DMS153 (cell line): ENCODE results near the gene SORCS3.

Experiments used
- DNase-seq: peaks from one replicate; lab custom pipeline; 2025; lab: John Stamatoyannopoulos, UW

Gene SORCS3

DNA sequence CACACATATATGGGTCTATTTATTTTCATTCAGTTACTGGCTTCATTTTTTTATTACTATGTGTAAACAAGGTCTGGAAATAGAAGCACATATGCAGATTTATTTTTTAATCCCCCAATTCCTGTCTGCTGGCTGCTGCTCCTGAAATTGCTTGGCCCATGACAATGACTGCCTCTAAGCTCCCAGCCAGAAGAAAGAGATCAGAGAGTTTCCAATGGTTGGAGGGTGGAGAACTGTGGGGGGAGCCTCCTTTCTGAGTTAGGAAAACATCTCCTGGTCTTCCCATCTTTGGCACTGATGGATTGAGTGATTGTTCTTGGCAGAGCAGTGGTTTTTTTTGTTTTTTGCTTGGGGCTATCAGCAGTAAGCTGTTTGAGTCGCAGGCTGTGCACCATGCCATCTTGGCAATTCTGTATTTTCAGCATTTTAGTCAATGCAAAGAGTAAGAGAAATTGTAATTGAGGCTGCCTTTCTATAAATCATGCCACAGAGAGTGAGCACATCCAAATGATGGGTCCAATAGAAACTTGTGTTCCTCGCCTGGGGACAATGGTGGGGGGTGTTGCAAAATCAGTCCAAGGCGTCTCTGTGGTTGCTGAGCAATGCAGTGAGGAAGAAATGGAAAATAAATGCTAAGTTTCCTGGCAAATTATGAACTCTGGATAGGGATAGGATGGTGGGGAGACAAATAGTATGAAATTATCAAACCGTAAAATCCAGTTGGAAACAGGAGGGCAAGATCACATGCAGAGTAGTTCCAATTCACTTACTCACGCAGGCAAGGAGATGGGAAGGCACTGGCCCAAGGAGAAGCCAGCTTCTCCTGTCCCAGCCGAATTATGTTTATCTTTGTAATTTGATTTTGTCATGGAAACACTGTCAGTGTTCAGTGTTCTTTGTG, 382.4 kb downstream of the SORCS3 start:
- no peak for DNase-seq

DNA sequence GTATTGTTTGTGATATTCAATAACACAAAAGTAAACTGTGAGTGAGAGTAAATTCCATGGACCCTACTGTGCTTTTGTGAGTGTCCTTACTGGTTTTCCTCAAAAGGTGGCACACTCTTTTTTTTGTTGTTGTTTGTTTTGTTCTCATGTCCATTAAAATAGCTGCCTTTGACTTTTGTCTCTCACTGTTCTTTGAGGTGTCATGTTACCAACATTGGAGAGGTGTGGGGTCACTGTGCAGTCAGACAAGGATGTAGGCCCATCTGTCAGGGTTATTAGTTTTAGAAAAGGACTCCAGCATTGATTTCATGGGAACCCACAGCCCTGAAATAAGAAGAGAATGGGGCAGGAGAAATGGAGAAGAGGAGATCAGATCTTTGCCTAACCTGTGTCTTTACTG, 383.1 kb downstream of the SORCS3 start:
- DNase-seq = no peak

- no peak for DNase-seq
These were observed 384.0 kb downstream of the SORCS3 start for GRCh38 chr10:105025092-105025491.

DNA sequence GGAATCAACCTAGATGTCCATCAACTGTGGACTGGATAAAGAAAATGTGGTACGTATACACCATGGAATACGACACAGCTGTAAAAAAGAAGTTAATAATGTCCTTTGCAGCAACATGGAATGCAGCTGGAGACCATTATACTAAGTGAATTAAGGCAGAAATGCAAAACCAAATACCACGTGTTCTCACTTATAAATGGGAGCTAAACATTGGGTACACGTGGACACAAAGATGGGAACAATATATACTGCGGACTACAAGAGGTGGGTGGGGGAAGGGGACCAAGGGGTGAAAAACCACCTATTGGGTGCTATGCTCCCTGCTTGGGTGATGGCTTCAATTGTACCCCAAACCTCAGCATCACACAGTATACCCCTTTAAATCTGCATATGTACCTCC, 385.5 kb downstream of the SORCS3 start:
- DNase-seq = no peak

DNA sequence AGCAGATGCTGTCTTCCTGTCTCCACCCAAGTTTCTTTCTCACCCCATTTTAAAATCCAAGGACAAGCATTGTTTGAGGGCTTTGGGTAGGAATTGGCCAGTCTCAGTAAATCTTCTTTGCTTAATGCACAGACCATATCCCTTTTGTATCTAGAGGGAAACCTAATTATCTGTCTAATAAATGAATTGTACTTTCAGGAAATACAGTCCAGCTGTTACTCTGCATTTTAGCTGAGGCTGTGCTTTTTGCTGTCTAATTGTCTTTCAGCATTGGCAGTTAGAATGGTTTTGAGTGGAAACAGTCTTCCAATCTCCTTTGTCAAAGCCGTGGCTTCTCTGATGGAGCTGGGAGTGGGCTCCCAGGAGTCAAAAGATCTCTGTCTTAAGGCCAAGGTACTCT, 388.2 kb downstream of the SORCS3 start:
- DNase-seq = no peak

- DNase-seq = no peak
These were observed 395.9 kb downstream of the SORCS3 start for GRCh38 chr10:105037022-105037421.

GRCh38 chr10:105041956-105042355, 400.9 kb downstream of the SORCS3 start:
- DNase-seq = no peak

DNA sequence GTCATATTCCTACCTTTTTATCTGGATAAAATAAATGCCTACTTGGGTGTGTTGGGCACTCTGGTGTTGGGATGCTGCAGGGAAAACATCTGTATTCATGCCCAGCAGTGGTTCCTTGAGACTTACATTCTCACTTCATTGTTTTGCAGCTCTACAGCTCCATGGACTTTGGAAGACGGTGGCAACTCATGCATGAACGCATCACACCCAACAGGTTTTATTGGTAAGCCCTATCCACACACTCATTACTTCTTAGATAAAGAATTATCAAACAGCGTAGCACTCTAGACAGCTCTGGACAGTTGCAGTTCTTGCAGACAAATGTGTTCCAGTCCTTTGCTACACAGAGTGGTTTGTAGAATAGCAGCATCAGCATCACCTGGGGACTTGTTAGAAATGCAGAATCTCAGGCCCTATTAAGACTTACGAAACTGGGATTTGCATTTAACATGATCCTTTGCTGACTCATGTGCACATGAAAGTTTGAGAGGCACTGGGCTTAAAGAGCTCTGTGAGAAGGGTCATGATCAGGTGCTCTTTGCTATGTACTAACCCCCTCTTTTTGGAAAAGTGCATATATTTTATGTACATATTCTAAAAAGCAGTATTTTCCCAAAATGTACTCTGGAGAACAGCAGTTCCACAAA, 401.9 kb downstream of the SORCS3 start:
- DNase-seq = no peak

- DNase-seq = no peak
These were observed 403.8 kb downstream of the SORCS3 start for GRCh38 chr10:105044902-105045301.

GRCh38 chr10:105056413-105056812, 415.3 kb downstream of the SORCS3 start:
- no peak for DNase-seq

DNA sequence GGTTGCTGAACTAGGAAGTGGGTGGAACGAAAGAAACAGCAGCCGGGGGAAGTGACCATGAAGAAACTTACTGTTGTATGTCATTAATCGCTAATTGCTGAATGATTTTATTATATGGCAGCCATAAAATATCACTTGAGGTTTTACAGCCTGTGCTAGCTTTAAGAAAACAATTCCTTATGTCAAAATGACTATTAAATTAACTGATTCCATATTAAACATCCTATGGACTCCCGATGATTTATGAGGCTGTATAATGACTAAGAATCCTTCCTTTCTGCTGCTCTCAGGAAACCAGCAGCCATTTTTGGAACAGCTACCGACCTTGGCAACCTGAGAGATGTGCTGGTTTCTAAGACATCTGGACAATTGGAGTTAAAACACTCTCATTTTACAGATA, 421.9 kb downstream of the SORCS3 start:
- DNase-seq = no peak

DNA sequence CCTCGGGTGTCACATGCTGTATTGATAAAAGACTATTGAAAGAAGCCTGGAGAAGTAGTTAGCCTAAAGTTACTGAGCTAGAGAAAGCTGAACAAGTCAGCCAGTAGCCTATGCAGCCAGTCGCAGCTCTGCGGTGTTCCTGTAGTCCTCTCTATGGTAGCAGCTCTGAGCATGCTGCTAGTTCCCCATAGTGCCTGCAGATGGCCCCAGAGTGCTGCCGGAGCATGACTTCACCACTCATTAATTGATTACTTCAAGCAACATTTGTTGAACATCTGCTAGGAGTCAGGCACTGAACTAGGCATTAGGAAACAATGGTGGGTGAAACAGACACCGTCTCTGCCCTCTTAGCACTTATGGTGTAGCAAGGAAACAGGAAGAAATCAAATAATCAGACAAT, 422.7 kb downstream of the SORCS3 start:
- no peak for DNase-seq

DNA sequence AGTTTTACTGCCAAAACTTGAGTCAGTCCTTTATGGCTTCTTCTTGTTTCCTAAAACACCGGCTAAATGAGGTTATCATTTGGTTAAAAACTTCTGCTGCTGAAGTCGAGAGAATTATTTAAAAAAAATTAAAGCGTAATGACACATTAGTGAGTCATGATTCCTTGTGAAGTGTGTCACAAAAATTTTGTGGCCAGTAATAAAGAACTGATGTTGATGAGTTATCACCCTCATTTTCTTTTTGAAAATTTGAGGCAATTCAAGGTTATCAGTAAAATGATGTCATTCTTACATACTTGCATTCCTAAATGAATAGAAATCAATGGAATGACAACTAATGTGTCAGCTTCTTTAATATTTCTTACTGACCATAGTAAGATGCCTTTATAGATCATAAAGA, 427.4 kb downstream of the SORCS3 start:
- DNase-seq = no peak

GRCh38 chr10:105070249-105070648, 429.2 kb downstream of the SORCS3 start:
- DNase-seq = no peak

DNA sequence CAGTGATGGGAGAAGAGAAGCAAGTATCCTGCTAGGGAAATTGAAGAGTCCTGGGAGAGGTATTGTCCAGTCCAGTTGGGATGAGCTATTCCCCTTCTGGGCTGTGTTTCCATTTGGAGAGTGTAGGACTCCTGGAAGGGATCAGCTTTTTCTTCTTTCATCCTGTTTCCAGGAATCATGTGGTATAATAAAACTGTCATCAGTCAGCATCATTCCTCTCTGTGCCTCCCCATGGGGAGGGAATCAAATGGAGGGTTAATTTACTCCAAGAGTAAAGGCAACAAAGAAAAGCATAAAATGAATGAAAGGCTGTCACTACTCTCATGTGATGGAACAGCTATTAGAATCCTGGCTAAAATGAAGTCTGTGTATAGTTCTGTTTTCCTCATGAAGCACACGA, 429.9 kb downstream of the SORCS3 start:
- DNase-seq = no peak

GRCh38 chr10:105071980-105072379, 430.9 kb downstream of the SORCS3 start:
- no peak for DNase-seq

DNA sequence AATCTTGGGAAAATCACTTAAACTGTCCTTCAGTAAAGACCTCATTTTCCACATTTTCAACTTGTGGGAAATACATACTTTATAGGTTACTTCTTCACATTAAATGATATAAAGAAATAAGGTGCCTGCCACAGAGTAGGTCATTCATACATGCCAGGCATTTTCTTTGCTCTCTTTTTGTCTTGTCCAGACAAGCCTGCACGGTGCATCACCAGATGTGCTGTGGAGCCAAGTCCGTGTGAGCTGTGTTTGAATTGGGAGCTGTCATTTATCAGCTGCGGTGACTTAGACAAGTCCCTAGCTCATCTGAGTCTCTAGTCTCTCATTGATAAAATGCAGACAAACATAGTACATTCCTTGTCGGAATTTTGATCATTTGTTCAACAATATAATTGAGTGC, 432.9 kb downstream of the SORCS3 start:
- no peak for DNase-seq

DNA sequence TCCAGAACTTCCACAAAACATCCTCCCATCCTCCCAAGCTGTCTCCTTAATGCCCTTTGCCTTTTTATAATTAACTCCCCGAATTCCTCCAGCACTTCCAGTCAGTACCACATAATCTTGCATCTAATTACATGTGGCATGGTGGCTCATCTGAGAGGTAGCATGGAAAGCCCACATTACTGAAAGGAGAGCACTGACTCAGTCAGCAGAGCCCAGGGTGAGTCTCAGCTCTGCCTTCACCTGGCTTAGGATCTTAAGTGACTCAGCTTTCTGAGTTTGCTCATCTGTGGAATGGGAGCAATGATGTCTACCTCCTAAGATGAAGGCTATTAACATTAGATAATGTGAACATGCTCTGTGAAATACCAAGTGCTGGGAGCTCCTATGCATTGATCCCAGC, 433.9 kb downstream of the SORCS3 start:
- DNase-seq = no peak

GRCh38 chr10:105085980-105086379, 444.9 kb downstream of the SORCS3 start:
- no peak for DNase-seq

GRCh38 chr10:105094048-105094447, 453.0 kb downstream of the SORCS3 start:
- DNase-seq = no peak

DNA sequence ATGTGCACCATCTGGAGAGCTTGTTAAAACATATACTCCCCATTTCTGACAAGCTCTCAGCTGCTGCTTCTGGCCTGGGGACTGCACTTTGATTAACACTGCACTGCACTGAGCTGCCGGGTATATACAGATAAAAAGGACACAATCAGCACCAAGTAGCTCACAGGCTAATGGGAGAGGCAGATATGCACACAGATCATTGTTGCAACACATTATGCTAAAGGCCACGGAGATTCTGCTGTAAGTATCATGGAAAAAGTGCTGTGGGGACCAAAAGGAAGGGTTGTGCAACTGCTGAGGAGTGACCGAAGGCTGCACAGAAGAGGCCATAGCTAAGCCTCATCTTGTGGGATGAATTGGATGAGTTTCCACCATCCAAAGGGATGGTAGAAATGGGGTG, 455.2 kb downstream of the SORCS3 start:
- no peak for DNase-seq

DNA sequence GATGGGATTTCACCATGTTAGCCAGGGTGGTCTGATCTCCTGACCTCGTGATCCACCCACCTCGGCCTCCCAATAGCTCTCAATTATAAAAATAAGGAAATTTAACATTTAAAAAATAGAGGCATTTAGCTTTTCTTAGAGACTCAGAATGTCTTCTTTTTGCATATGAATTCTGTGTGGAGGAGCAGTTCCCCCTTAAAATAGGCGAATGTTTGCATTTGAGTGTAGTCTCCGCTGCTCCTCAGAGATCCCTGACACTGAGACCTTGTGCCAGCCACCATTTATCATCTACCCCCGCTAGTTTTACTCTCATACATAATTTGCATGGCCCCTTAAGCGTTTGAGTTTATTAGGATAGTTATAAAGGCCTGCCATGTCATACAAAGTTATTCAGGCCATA, 461.9 kb downstream of the SORCS3 start:
- DNase-seq = no peak

- DNase-seq = no peak
These were observed 463.2 kb downstream of the SORCS3 start for GRCh38 chr10:105104297-105104696.

DNA sequence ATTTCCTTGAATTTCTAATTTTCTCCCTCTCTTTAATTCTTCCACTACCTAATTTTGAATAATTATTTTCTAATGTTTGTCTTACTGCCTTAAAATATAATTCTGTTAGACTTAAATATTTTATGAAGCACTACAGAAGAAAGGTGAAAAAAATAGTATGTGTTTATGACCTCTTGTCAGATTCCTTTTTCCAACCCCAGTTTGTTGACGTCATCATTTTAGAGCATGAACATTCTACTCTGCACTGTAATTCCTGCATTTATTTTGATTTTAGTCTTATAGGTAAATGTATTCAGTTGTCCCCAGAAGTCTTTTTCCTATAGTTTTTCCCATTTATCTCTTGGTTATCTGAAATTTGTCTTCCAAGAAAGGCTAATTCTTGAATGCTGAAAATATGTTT, 468.1 kb downstream of the SORCS3 start:
- no peak for DNase-seq
